Mesenteric fat pad (tissue), 1 donor: ENCODE data around the gene RNF144B. TPM values are rescaled to one million over a fixed set of nuclear protein-coding genes. Genes with fewer than 3 reads are reported as not detected.
"Not testable (repeated sequence)": the region's sequence is repeated elsewhere in the genome, so short reads cannot be mapped to it uniquely, and the experiment has no call there.

Experiments
- DNase-seq: peaks from one replicate; pipeline ENCODE4 v3.0.0-alpha.2; 2020; ENCODE audit warnings: low spot score
- long read RNA-seq: library from polyadenylated mRNA; unstranded; transcript quantifications from one replicate; pipeline ENCODE4 v2.0.0, GENCODE V29; 2020
- total RNA-seq: library from RNA; stranded (reverse); fragmentation: NEBNext Ultra II Directional; extraction: Animal tissue kit (Norgen Biotek cat#: 25700); gene quantifications from one replicate; pipeline ENCODE4 v1.2.1, GENCODE V29; 2021
- donor health status: DM: yes; HTN: yes; CAD: no.

RNF144B gene
- total RNA-seq = 41.6 TPM
- long read RNA-seq, full-length matches to known transcripts = 4 of 35 reads
- long read RNA-seq, partial matches to known transcripts = 21 of 35 reads
- long read RNA-seq, other reads (novel, unspliced or antisense) = 10 of 35 reads

DNA sequence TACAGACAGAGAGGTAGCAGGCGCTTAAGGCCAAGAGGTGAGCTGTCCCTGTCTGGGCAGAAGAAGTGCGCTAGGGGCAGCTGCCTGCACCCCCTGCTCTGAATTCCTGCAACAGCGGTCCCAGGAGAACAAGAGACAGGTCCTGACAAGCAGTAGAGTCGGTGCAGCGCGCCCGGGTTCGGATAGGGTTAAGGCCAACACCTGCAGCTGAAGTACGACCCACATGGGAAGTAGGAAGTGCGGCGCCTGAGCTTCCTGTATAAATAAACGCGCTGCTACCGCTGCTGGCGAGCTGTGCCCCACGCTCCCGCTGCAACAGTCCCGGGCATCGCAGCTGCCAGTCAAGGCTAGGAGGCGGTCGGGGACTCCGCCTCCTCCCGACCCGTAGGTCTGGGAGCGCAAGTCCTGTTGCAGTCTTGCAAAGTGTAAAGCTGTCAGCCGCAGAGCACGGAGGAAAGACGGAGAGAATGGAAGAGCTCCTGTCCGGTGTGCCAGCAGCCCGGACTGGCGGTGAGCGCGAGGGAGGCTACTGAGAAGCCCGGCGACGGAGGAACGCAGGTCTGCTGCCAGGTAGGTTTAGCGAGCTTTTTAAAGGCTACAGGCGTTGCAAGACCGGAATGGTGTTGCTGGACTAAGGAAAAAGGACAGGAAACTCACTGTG lies at the start of gene RNF144B:
Gene RNF144B, plus strand, starts transcription at position 290 of the 661 bp plus-strand sequence. CDS start 12,185 bp downstream, outside the sequence.
- peak; percentile 94 for DNase-seq

DNA sequence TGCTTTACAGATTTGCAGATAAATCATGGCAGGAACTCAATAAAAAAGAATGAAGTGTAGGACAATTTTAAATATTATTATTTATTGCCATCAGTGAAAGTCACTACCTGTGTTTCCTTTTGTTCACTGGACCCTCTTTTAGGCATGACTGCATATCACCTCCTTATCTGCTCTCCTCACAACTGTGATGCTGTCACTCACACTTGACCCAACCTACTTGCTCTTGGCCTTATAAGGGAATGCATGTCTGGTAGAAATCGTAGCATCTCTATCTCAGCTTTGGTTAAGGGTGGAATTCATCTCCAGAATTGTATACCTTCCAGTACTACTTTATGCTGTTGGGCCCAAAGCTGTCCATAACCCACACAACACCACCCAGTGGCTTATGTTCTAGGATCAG lies 47.6 kb upstream of the RNF144B start:
- DNase-seq = no peak

DNA sequence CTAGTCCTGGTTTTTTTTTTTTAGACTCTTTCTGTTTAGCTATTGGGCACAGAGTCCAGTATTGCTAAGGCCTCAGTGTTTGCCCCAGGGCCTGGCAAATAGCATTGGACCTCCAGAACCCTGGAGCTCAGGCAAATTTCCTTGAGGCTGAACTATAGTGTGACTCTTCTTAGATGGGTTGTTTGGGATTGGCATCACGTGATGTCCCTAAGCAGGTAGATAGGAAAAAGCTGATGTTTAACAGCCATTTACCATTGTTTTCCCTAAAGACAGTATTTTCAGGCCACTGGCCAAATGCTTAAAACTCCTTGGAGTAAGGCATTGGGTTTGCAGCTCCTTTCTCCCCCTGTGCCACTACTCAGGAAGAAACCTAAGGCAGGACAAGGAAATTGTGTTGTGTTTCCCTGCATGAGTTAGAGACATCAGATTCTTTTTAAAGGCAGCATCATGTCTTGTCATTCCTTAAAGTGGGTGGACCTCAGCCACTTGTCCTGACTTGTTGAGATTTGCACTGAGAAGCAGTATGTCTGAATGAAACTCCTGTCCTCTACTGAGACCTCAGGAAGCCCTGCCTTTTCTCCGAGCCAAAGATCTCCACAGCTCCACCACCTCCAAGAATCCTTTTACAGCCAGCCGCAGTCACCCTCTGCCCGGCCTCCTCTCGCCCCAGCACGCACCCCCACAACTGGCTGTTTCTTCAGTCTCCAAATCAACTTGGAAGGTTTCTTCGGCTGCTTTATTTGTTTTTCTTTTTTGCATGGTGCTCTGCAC lies 46.2 kb upstream of the RNF144B start:
- DNase-seq = no peak

DNA sequence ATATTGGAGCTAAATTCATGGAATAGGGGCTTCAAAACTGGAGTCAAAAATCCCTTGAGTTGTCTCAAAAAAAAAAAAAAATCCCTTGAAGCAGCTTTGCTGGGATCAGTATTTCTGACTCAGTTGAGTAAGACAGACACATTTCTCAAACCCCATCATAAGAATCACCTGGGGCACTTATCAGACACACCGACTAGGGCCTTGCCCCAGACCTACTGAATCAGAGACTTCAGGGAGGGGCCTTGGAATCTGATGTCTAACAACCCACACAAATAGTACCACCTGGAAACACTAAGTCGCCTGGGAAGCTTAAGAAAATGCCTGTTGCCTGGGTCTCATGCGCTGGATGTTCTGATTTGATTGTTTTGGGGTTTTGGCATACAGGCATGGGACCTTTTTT lies 44.9 kb upstream of the RNF144B start:
- no peak for DNase-seq

DNA sequence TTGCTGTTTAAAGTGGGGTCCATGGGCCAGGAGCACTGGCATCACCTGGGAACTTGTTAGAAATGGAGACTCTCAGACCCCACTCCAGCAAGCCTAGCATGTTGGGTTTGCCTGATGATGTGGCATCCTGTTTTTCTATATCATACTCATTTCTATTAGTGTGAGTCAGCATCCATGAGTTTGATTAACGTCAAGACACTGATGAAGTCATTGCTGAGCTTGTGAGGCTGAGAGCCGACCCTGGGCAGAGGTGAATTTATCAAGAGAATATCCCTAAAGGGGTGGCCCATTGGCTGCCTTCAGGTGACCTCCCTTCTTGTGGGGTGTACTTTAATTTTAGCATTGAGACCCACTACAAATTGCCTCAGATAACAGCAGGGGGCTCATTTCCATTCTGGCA lies 43.4 kb upstream of the RNF144B start:
- no peak for DNase-seq

DNA sequence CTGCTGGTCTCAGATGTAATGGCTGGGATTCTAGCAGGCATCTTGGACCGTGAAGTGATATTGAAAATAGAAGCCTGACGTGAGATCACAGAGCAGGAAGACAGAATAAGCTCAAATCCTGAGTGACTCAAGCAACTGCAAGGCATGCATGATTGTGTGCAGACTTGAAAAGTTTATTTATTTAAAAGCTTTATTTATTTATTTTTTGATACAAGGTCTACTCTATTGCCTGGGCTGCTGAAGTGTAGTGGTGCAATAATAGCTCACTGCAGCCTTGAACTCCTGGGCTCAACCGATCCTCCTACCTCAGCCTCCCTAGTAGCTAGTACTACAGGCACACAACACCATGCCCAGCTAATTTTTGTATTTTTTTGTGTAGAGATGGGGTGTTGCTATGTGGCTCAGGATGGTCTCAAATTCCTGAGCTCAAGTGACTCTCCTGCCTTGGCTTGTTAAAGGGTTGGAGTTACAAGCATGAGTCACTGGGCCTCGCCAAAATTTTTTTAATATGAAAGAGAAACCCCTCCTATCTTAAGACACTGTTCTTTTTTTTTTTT lies 40.1 kb upstream of the RNF144B start:
- DNase-seq = no peak

DNA sequence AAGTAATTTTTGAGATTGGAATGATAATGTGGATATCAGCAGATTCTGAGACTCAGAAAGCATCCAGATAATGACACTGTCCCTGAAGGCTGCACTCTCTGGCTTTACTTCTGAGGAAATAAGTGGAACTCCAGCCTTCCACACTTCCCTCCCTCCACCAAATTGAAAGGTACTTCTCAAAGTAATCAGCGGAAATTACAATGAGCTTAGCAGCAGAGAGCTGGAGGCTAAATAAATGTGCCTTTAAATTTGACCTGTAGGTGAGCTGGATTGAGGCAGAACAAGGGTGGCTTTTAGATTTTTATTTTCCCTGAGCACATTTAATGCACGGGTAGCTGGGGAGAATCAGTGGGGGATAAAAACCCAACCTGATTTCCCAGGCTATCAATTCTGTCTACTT lies 39.3 kb upstream of the RNF144B start:
- no peak for DNase-seq

DNA sequence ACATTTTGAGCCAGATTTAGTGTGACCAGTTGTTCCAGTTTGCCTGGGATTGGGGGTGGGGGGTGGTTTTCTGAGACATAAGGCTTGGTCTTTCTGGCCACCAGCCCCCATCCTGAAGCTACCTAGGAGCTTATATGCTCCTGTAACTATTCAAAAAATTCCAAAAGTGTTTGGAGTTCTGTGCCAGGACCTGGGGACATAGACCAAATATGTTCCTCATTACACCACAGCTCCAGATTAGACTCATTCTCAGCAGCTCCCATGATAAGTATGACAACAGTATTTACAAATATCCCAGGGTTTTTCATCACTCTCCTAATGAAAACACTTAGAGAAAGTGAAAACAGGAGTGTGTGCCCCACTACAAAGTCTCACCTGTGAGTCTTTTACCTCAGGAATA lies 37.8 kb upstream of the RNF144B start:
- DNase-seq = no peak

DNA sequence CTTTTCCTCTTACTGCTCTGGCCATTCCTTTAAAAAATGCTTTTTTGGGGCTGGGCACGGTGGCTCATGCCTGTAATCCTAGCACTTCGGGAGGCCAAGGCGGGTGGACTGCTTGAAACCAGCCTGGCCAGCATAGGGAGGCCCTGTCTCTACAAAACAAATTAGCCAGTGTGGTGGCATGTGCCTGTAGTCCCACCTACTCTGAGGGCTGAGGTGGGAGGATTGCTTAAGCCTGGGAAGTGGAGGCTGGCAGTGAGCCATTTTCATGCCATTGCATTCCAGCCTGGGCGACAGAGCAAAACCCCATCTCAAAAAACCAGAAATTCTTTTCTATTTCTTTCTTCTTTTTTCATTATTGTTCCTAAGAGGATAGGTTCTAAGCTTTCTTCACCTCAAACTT lies 36.9 kb upstream of the RNF144B start:
- DNase-seq = no peak

DNA sequence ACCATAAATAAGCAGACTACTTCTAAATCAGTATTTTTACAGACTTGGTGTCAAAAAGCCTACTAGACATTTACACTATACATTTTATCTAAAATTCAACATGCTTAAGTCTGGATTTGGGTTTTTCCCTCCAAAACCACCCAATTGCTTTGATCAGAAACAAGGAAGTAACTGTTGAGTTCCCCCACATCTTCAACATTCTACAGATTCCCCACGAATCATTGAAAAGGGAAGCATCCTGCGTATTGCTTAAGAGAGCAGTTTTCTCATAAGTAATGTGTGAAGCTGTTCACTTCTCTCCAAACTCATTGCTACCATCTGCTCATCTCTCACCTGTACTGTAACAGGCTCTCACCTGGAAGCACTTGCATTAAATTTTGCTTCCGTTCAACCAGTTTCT lies 36.4 kb upstream of the RNF144B start:
- DNase-seq = no peak

DNA sequence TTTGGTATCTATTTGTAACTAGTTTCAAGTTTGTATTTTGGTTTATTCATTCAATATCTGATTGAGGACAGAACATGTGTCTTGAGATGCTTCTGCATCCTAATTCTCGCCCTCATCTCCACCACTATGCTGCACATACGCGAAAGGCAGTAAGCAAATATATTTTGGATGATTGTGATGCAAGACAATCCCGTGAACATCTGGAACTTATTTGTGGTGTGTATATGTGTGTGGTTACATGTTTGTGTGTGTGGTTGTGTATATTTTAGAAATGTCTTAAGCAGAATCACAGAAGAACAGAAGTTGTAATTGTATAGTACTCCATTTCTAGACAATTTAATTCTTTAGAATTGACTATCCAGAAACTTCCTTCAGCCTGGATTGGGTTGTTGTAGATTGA lies 35.1 kb upstream of the RNF144B start:
- DNase-seq = no peak

DNA sequence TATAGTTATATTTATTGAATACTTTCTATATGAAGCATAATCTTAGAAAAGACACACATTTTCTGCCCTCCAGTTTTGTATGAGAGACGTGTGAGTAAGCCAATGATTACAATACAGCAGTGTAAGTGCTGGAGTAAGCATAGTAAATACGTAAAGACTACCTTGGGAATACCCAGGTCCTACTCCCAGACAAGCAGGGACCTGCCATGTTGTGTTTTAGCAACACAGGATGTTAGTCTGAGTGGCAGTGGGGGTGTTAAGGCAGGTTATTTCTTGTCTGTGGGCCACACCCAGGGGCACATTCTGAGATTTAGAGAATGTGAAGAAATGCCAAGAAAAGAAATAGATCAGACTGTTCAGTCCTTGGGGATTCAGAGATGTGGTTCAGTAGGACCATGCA lies 34.3 kb upstream of the RNF144B start:
- no peak for DNase-seq

DNA sequence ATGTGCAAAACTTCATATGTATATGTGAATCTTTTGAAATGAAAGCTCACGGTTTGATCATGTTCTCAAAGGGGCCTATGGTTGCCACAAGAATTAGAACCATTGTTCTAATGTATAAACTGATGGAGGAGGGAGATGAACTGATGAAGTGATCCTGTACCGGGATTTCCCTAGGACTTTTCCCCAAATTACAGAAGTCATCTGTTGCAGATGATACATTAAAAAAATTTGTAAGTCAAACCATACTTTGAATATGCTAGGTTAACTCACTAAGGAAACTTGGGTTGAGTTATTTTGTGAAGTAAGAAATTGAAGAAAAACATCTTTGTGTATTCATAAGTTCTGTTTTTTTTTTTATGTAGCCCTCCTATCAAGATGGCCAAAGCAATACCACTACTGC lies 33.9 kb upstream of the RNF144B start:
- no peak for DNase-seq

DNA sequence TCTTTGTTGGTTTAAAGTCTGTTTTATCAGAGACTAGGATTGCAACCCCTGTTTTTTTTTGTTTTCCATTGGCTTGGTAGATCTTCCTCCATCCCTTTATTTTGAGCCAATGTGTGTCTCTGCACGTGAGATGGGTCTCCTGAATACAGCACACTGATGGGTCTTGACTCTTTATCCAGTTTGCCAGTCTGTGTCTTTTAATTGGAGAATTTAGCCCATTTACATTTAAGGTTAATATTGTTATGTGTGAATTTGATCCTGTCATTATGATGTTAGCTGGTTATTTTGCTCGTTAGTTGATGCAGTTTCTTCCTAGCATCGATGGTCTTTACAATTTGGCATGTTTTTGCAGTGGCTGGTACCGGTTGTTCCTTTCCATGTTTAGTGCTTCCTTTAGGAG lies 29.6 kb upstream of the RNF144B start:
- not testable (repeated sequence) for DNase-seq

DNA sequence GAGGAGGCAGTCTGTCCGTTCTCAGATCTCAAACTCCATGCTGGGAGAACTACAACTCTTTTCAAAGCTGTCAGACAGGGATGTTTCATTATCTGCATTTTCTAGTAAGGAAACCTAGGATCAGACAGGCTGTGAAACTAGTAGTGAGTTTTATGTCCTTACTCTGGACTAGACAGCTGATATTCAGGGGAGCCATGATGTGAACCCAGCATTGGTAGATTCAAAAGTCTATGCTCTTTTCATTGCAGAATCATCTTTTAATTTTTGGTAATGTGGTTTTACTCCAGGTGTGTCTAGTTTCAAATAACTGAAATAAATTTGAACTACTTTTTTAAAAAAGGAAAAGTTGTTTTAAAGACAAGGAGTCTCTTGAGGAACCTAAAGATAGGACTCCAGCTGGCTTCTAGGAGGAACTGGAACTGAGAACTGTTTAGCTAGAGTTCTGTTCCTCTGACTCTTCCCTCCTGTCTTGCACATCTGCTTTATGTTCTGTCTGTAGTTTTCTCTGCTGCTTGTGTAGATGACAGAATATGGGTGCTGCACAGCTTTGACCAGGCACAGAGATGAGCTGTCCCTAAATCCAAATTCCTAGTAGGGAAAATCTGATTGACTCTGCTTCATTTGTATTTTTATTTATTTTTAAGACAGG lies 27.8 kb upstream of the RNF144B start:
- DNase-seq = no peak

DNA sequence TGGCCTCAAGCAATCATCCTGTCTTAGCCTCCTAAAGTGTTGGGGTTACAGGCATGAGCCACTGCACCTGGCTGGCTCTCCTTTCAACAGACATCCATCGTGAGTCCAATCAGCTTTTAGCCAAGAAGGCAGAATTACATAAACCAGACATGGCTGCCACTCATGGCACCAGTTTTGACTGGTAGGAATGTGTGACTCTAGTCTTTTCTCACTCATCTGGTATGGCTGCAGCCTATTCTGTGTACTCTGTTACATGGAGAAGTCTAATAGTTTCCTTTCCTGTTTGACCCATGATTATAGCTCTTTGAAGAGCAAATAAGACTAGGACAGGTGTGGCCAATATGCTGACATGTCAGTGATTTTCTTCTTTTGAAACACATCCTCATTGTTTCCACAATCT lies 27.0 kb upstream of the RNF144B start:
- DNase-seq = no peak

DNA sequence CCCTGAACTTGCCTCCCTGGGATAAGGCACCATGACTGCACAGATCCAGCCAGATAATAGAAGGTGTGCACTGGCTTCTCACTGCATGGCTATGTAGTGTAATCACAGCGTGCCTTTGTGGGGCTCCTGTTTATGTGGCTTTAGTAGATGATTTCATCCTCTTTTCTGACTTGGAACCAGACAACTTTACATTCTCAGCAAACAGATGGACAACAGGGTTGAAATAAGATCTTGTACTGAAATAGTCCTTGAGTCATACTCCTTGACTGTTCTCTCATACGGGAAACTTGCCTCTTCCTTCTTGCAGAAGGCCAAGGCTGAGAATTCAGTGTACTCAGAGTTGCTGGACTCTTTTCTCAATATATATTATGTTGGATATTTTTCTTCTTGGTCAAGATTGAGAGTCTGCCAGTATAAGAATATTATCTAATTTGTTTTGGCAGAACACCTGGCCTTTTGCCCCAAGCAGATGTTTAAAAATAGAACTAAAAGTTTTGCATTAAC lies 25.0 kb upstream of the RNF144B start:
- DNase-seq = no peak

DNA sequence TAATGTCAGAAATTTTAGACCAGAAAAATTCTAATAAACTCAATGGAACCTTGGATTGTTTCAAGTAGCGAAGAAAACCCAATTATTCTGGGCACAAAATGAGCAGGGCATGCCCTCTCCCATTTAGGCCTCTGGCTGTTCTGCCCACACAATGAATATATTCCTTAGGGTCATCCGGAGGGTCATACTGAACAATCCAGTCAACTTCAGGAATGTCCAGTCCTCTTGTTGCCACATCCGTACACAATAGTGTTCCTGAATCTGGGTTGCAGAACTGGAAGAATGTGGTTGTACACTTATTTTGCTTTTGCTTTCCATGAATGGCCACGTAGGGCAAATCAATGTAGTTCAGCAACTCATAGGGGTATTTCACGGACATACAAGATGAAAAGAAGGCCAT lies 23.4 kb upstream of the RNF144B start:
- DNase-seq = no peak

DNA sequence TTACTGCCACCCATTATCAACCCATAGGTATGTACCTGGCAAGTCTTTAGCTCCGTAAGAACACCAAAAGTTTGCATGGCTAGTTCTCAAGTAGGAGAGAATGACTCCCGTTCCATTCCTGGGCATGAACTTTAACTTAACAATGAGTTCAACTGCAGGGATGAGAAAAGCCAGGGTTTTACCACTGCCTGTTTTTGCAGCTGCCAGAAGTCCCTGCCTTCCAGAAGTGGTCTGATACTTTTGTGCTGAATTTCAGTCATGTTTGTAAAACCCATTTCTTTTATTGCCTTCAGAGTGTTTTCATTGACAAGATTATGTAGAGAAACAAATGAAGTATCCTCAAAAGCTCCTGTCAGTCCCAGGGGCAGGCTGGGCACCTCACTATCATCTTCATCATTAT lies 22.6 kb upstream of the RNF144B start:
- not testable (repeated sequence) for DNase-seq

DNA sequence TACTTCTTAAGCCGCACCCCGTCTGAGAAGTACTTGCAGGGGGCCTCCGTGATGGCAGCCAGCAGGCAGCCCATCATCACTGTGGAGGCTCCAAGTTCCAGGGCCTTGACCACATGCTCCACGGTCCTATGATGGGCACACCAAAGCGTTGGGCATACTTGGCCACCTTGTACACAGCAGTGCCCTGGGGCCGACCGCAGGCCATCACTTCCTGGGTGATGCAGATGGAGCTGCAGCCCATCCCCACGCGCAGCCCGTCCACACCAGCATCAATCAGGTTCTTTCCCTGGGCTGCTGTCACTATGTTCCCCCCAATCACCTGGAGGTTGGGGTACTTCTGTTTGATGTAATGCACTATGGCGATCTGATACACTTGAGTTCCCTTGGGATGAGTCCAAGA lies 19.8 kb upstream of the RNF144B start:
- DNase-seq = no peak

DNA sequence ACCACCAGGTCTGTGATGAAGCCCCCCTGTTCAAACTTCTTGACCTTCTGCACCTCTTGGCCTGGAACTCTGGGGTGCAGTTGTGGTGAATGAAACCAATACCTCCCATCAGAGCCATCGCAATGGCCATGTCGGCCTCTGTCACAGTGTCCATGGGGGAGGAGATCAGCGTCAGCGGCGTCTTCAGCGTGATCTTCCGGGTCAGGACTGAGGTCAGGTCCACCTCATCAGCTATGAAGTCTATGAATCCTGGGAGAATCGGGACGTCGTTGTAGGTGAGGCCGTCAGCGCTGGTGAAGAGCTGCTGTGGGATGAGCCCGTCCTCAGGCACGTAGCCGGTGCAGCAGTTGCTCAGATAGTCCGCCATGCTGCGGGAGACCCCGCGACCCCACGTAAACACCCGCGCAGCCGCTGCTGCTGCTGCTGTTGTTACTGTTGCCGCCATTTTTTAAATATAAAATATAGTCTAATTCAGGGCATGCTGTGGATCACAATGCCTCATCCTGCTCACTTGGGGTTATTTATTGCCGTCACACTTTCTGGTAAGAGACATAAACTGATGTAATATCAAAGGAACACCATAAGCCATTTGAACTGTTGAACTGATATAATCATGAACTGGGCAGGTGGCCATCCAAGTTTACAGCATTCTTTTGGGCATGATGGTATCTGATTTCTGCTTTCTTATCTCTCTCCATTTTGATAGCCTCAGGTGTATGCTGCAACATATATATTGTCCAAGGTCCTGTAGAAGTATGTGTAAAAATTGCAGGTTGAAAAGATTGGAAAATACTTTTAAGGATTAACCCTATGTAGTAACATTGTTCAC lies 18.7 kb upstream of the RNF144B start:
- no peak for DNase-seq
